Forelimb muscle (tissue), 1 donor: Measurements from ENCODE around the gene SRPX2. TPM values are rescaled to one million over a fixed set of nuclear protein-coding genes. Genes with fewer than 3 reads are reported as not detected.

Experiments used
- DNase-seq: peaks from one replicate; pipeline ENCODE4 v3.0.0-alpha.2; 2013; ENCODE audit warnings: low read depth
- polyA plus RNA-seq: library from polyadenylated mRNA; unstranded; fragments of 120-200 nt; gene quantifications from one replicate; pipeline ENCODE4 v1.2.1, GENCODE V29; 2013; ENCODE audit not compliant: insufficient read length

Gene SRPX2, protein sequence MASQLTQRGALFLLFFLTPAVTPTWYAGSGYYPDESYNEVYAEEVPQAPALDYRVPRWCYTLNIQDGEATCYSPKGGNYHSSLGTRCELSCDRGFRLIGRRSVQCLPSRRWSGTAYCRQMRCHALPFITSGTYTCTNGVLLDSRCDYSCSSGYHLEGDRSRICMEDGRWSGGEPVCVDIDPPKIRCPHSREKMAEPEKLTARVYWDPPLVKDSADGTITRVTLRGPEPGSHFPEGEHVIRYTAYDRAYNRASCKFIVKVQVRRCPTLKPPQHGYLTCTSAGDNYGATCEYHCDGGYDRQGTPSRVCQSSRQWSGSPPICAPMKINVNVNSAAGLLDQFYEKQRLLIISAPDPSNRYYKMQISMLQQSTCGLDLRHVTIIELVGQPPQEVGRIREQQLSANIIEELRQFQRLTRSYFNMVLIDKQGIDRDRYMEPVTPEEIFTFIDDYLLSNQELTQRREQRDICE
- 25.2 TPM for polyA plus RNA-seq

DNA sequence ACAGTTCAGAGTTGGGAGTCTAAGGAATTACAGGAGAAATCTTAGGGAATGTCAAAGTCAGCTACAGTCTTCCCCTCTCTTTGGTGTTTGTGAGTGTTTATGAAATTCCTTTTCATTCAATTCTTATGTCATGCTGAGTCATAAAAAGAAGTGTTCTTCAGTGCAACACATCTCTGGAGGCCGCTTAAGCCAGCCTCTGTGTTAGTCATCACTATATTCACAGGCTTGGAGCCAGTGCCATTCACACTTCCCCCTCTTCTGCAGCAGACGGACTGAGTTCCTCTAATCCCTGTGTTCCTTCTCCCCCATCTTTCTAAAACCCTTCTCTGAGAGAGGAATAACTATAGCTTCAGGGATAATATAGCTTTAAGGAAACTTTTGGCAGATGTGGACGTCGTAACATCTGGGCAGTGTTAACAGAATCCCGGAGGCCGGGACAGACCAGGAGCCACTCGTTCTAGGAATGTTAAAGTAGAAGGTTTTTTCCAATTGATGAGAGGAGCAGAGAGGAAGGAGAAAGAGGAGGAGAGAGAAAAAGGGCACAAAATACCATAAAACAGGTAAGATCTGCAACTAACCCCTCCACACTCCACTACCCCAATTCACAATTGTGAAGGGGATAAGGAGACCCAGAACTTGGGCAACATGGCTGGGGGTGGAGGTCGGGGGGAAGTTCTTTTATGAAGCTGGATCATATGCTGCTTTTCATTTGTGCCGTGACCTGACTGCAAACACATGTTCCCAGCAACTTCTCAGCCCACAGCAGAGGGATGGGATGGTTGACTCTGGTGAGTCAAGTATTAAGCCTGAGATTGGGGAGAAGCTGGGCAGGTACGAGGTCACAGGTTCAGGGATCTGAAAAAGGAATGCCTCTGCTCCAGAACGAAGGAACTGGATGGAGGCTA lies at the start of gene SRPX2:
Gene SRPX2, plus strand, starts transcription at position 244 of the 905 bp plus-strand sequence. CDS start 2,124 bp downstream, outside the sequence.
- DNase-seq: peak; percentile 49

GRCh38 chrX:100596601-100597000 lies 47.4 kb upstream of the SRPX2 start:
- DNase-seq: no peak

DNA sequence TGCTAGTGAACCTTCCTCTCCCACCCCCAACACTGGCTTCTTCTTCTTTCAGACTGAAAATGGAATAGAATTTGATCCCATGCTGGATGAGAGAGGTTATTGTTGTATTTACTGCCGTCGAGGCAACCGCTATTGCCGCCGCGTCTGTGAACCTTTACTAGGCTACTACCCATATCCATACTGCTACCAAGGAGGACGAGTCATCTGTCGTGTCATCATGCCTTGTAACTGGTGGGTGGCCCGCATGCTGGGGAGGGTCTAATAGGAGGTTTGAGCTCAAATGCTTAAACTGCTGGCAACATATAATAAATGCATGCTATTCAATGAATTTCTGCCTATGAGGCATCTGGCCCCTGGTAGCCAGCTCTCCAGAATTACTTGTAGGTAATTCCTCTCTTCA lies 44.5 kb upstream of the SRPX2 start:
- DNase-seq: no peak

- DNase-seq: no peak
These were observed 43.7 kb upstream of the SRPX2 start for GRCh38 chrX:100600340-100600739.

DNA sequence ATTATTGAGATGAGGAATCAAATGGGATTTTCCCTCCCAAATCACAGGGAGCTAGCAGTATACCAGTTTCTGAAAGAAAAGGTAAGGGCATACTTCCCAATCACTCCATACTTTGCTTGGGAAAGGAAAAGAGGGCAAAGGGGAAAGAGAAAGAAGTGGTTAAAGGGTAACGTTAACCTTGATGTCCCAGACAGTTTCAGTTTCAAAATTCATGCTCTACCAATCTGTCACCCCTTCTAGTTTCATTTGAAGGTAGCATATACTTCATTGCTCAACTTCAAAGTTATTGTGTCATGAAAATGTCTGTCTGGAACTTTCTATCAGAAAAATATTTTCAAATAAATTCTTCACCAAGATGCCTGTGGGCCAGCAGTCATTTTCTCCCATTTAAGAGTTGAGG lies 43.2 kb upstream of the SRPX2 start:
- no peak for DNase-seq

- no peak for DNase-seq
These were observed 37.2 kb upstream of the SRPX2 start for GRCh38 chrX:100606753-100607152.

- no peak for DNase-seq
These were observed 34.4 kb upstream of the SRPX2 start for GRCh38 chrX:100609591-100609990.

- DNase-seq: no peak
These were observed 32.0 kb upstream of the SRPX2 start for GRCh38 chrX:100611951-100612350.

- peak; percentile 24 for DNase-seq
These were observed 29.0 kb upstream of the SRPX2 start for GRCh38 chrX:100615005-100615404.

DNA sequence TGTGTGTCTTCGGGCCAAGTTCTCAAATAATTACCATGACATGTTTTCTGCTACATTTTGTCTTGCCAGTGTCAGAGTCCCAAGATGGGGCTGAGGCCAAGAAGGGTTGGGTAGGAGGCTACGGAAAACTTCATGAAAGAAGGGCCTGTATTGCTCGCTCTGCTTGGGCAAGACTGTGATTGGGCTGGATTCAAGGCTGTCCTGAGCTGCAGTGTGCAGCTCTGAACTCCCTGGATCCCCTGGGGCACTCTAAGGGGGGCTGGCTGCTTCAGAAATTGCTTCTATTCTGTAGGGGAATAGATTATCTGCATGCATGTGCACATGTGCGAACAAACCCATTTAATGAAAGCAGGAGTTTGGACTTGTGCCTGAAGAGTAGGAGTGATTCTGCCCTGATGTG lies 21.0 kb upstream of the SRPX2 start:
- DNase-seq: no peak

DNA sequence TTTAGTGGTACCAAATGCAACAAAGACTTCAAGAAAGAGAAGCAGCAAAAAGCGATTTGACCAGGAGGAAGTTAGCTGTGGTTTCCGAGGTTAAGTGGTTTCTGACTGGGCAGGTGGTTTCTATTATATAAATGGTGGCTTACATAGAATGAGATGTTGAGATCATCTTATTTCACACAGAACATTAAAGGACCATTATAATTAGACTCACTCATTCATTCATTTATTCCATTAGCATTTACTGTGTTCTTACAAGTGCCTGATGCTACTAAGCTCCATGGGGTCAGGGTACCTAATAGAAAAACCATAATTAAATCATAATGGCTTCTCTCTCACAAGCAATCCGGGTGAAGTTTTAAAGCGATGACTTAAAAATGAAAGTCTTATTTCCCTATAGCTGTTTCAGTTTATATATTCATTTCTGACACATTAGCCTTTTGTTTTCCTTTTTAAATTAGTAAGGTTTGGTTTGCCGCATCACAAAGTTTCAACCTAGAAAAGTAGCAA lies 18.0 kb upstream of the SRPX2 start:
- no peak for DNase-seq

DNA sequence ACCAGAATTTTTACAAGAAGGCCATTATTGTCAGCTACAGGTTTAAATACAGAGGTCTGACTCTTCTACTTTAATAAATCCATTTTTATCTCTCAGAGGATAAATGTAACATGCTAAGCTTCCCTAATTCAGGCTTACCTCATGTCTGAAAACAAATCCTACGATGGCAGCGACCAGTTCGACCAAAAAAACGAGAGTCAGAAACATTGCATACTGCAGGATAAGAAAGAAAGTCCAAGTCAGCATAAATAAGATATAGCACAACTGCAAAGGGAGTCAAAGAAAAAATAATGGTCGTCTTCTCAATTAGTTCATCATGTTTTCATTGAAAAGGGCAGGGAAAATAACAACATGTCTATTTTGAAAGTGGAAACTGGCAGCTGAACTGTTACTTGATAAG lies 9.0 kb upstream of the SRPX2 start:
- no peak for DNase-seq

DNA sequence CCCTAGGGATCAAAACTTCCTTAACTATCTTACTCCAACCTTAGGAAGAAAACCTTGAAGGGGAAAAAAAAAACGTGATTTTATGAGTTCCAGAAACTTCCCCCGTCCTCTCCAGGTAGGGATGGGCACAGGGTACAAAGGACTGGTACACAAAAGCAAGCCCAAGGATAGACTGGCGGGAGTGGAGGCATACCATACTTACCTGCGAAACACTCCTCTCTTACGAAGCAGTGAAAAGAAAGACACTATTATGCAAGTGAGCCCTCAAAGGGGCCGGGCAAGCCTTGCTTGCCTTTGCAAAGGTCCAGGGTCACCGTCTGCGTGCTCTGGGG lies 8.0 kb upstream of the SRPX2 start:
- no peak for DNase-seq

- peak; percentile 68 for DNase-seq
These were observed 7.5 kb upstream of the SRPX2 start, which contains the start of gene TSPAN6 for GRCh38 chrX:100636321-100636991. Gene TSPAN6, minus strand, starts transcription at chrX:100636806. Its CDS starts 112 bp downstream, at chrX:100636694.

DNA sequence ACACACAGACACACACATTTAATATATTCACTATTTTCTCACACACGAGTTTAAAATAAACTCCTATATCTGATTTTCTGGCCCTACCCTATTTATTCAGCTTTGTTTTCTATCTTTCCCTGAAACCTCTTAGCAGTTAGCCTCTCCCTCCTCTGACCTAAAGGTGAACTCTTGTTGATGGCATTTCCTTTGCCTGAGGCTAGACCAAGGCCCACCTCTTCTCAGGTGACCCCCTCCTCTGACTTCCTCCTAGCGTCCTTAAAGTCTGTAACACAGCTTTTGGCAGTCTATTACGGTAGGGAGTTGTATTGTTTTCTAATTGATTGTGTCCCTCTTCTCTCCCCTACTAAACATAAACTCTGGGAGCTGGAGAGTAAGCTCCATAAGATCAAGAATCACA lies 1.7 kb upstream of the SRPX2 start:
- DNase-seq: no peak

DNA sequence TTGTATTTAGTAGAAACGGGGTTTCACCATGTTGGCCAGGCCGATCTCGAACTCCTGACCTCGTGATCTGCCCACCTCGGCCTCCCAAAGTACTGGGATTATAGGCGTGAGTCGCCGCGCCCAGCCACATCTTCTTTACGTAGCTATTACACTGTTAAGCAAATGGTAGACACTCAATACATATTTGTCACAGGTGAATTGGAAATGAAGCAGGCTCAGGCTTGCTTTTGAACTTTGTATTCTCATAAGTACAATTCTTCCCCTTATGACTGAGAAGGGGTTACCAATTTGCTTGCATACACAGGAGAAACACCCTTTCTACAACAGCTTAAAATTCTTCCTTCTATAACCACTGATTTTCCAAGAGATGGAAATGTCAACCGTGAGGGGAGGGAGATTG lies 787 bp upstream of the SRPX2 start:
- no peak for DNase-seq

GRCh38 chrX:100645106-100645505 lies 1.1 kb downstream of the SRPX2 start:
- no peak for DNase-seq

DNA sequence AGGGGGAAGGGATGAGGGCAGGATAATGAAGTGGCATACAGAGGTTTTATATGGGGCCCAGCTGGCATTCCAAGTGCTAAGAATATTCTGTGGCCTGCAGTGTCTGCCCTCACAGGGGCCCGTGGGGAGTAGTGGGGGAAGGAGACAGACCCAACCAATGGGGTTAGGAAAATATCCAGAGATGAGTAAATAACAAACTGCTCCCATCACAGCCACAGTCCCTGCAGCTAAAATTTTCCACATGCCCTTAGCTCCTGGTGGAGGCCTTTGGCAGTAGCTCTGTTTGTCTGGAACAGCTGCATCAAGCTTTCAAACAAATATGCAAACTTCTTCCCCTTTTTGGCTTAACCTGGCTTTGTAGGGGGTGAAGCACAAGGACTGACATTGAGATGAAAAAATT lies 3.1 kb downstream of the SRPX2 start:
- no peak for DNase-seq

DNA sequence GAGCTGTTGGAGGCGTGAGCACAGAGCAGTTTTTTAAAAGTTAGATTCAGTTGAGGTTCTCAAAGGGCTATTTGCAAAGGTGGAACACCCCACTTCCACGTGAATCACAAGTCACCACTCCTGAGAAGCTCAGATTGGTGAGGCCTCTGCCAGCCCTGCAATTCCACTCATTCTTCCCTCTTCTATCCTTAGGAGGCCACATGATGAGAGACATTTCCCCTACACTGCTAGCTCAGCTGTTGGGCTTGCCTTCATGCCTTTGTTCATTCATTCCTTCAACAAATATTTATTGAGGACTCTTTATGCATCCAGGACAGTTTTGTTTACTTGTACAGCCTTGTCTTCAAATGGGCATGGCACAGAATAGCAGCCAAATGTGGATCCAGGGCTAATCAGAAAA lies 3.7 kb downstream of the SRPX2 start:
- no peak for DNase-seq

DNA sequence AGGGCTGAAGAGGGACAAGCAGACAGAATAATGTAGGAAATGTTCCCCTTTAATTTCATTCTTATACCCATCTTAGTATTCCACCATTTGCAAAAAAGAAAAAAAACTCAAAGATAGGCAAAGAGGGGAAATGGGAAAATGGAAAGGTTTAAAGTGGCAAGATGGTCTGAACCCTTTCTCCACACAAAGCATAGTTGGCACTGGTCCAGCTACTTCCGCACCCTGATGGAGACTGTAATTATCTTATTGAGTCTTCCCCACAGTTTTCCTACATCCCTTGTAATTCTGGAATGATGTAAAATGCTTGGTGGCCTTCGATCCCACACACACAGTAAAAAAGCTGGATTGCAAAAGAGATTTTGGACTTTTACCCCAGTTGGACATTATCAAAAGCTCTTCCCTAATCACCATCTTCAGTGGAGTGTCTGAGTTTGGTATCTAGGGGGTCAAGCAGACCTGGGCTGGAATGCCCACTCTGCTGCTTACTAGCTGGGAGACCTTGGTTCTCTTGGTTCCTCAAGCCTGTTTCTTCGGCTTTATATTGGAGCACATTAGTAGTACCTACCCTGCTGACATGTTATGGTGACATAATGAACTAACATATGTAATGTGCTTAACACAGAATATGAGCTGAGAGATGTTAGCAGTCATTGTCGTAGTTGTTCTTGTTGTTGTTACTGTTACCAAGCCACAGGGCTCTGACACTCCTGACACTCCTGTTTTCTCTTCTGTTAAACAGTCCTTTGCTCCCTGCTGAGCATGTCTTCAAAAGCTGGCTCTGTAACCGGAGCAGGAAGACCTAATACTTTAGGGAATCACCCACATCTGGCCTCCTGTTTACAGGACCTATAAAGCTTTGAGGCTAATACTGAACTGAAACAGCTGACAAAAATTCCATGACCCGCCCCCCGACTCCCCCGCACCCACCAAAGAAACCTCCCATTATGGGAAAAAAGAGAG lies 4.7 kb downstream of the SRPX2 start:
- DNase-seq: no peak
